OCI-LY3 (cell line): ENCODE measurements around the gene PLEKHF1.
A peak's percentile ranks its signal among the peaks of the same experiment; 100 is the strongest.

Experiments
- H2AFZ ChIP-seq: fragments of 200-600, 300-600 bp; shearing (Covaris generic); 2 replicates; pipeline ENCODE4 v1.6.0; 2014; ENCODE audit warnings: antibody characterized with exemption, low read depth, low read length
- H3K27ac ChIP-seq: fragments of 200-600, 300-600 bp; sonication (generic); 2 replicates; pipeline ENCODE4 v1.5.1; 2014; ENCODE audit warnings: mild to moderate bottlenecking, low read length, moderate library complexity, mixed read lengths
- H3K27me3 ChIP-seq: fragments of 200-600, 300-600 bp; sonication (generic); 2 replicates; pipeline ENCODE4 v1.6.1; 2014; ENCODE audit warnings: low read depth, low read length, mixed read lengths
- H3K36me3 ChIP-seq: fragments of 200-600, 300-600 bp; sonication (generic); replicated peaks from 2 replicates; pipeline ENCODE3; 2014; ENCODE audit warnings: low read depth, low read length, mixed read lengths
- H3K4me1 ChIP-seq: fragments of 300-600, 200-600 bp; sonication (generic); 2 replicates; pipeline ENCODE4 v1.6.1; 2014; ENCODE audit warnings: low read length, mixed read lengths
- H3K4me2 ChIP-seq: fragments of 200-600, 300-600 bp; sonication (generic); 2 replicates; pipeline ENCODE4 v1.6.1; 2014; ENCODE audit warnings: low read length, mixed read lengths
- H3K4me3 ChIP-seq: fragments of 300-600, 200-600 bp; sonication (generic); 2 replicates; pipeline ENCODE4 v1.5.1; 2014; ENCODE audit warnings: antibody characterized with exemption, mild to moderate bottlenecking, low read length, moderate library complexity
- H3K79me2 ChIP-seq: fragments of 300-600, 200-600 bp; shearing (Covaris generic); 2 replicates; pipeline ENCODE4 v1.6.1; 2014; ENCODE audit warnings: mild to moderate bottlenecking, low read length, mixed read lengths
- H3K9ac ChIP-seq: fragments of 300-600, 200-600 bp; shearing (Covaris generic); 2 replicates; pipeline ENCODE4 v1.6.0; 2014; ENCODE audit warnings: mild to moderate bottlenecking, low read length, moderate library complexity
- H3K9me3 ChIP-seq: fragments of 200-600, 300-600 bp; shearing (Covaris generic); 2 replicates; pipeline ENCODE4 v1.6.1; 2014; ENCODE audit warnings: low read length, mixed read lengths; ENCODE audit not compliant: insufficient read depth
- H4K20me1 ChIP-seq: fragments of 200-600, 300-600 bp; sonication (generic); 2 replicates; pipeline ENCODE4 v1.6.1; 2016; ENCODE audit warnings: low read length, mixed read lengths; ENCODE audit not compliant: insufficient read depth
- CTCF ChIP-seq: fragments of 200-600, 300-600 bp; sonication (generic); IDR thresholded peaks from 2 replicates; pipeline ENCODE4 v1.5.1; 2014; ENCODE audit warnings: antibody characterized with exemption, low read length, low read depth
- EZH2phosphoT487 ChIP-seq: fragments of 200-600 bp; shearing (Covaris generic); IDR thresholded peaks from 2 replicates; pipeline ENCODE4 v1.6.1; 2018; ENCODE audit warnings: antibody characterized with exemption, mixed run types, low read depth

The PLEKHF1 gene

GRCh38 chr19:29660835-29661234, 4.4 kb upstream of the PLEKHF1 start:
- H3K4me2 ChIP-seq = no peak overlapping the region
- no peak overlapping the region for H3K9ac ChIP-seq
- H3K36me3 ChIP-seq = no peaks in the 10 kb centered on the region
- TF ChIP-seq CTCF = no peak
- no peak for TF ChIP-seq EZH2phosphoT487
- H3K9me3 ChIP-seq = no peaks in the 10 kb centered on the region
- no peak overlapping the region for H3K4me3 ChIP-seq
- H3K27me3 ChIP-seq = peaks cover 5% of the 10 kb centered on the region; the same call in 1 of the 2 replicates
- H3K4me1 ChIP-seq = peaks cover 7% of the 10 kb centered on the region
- H4K20me1 ChIP-seq = no peaks in the 10 kb centered on the region
- H3K27ac ChIP-seq = no peak overlapping the region
- H3K79me2 ChIP-seq = no peaks in the 10 kb centered on the region
- H2AFZ ChIP-seq = no peak overlapping the region

- H3K36me3 ChIP-seq = no peaks in the 10 kb centered on the region
- peaks cover 5% of the 10 kb centered on the region; the same call in 1 of the 2 replicates for H3K27me3 ChIP-seq
- H3K9me3 ChIP-seq = no peaks in the 10 kb centered on the region
- no peaks in the 10 kb centered on the region for H3K79me2 ChIP-seq
- H2AFZ ChIP-seq = no peak overlapping the region
- H3K9ac ChIP-seq = no peak overlapping the region
- no peaks in the 10 kb centered on the region for H4K20me1 ChIP-seq
- H3K4me2 ChIP-seq = no peak overlapping the region
- no peak overlapping the region for H3K27ac ChIP-seq
- TF ChIP-seq CTCF = no peak
- no peak for TF ChIP-seq EZH2phosphoT487
- peaks cover 11% of the 10 kb centered on the region for H3K4me1 ChIP-seq
- no peak overlapping the region for H3K4me3 ChIP-seq
Measured at GRCh38 chr19:29662278-29662603, 3.0 kb upstream of the PLEKHF1 start.

- Histone ChIP-seq H3K4me3 (no peak overlapping the region), H3K4me1 (peaks cover 11% of the 10 kb centered on the region), H2AFZ (no peak overlapping the region), H3K9ac (no peak overlapping the region), H3K9me3 (no peaks in the 10 kb centered on the region), H3K79me2 (no peaks in the 10 kb centered on the region), H3K4me2 (no peak overlapping the region), H3K27ac (no peak overlapping the region), H4K20me1 (no peaks in the 10 kb centered on the region), H3K27me3 (peaks cover 5% of the 10 kb centered on the region; the same call in 1 of the 2 replicates), H3K36me3 (no peaks in the 10 kb centered on the region)
- TF ChIP-seq CTCF (no peak), EZH2phosphoT487 (no peak)
Measured at GRCh38 chr19:29662604-29663404, 2.5 kb upstream of the PLEKHF1 start.

GRCh38 chr19:29663861-29664752, 1.2 kb upstream of the PLEKHF1 start:
- Histone ChIP-seq H3K27ac (no peak overlapping the region), H2AFZ (peak overlapping the region; percentile 77; the same call in 1 of the 2 replicates), H3K79me2 (no peaks in the 10 kb centered on the region), H4K20me1 (no peaks in the 10 kb centered on the region), H3K4me1 (peaks cover 11% of the 10 kb centered on the region), H3K4me3 (peak overlapping the region; percentile 84), H3K36me3 (no peaks in the 10 kb centered on the region), H3K27me3 (peaks cover 5% of the 10 kb centered on the region; the same call in 1 of the 2 replicates), H3K9me3 (no peaks in the 10 kb centered on the region), H3K4me2 (peak overlapping the region; percentile 83), H3K9ac (peak overlapping the region; percentile 55)
- TF ChIP-seq CTCF = no peak
